DMS114 treated with DMSO at 0.1 percent for 48 hours (cell line): ENCODE results near the gene FANK1.
"Not testable (repeated sequence)": the region's sequence is repeated elsewhere in the genome, so short reads cannot be mapped to it uniquely, and the experiment has no call there.

Source experiments
- DNase-seq: peaks from one replicate; lab custom pipeline; 2025; ENCODE audit not compliant: unreplicated experiment; lab: John Stamatoyannopoulos, UW

Gene FANK1

GRCh38 chr10:126021833-126022500 lies 125.6 kb downstream of the FANK1 start:
- no peak for DNase-seq

GRCh38 chr10:126022841-126023240 lies 126.5 kb downstream of the FANK1 start:
- DNase-seq, result no peak

- no peak for DNase-seq
Observed at GRCh38 chr10:126027692-126028091, 131.3 kb downstream of the FANK1 start.

- no peak for DNase-seq
Observed at GRCh38 chr10:126029999-126030398, 133.6 kb downstream of the FANK1 start.

- no peak for DNase-seq
Observed at GRCh38 chr10:126034586-126034985, 138.2 kb downstream of the FANK1 start.

- DNase-seq, result no peak
Observed at GRCh38 chr10:126036515-126036914, 140.2 kb downstream of the FANK1 start.

GRCh38 chr10:126037946-126038345 lies 141.6 kb downstream of the FANK1 start:
- no peak for DNase-seq

GRCh38 chr10:126041117-126041516 lies 144.8 kb downstream of the FANK1 start:
- DNase-seq, result no peak

GRCh38 chr10:126041804-126042231 lies 145.5 kb downstream of the FANK1 start:
- DNase-seq, result no peak

GRCh38 chr10:126042354-126042753 lies 146.0 kb downstream of the FANK1 start:
- no peak for DNase-seq

GRCh38 chr10:126042906-126043305 lies 146.5 kb downstream of the FANK1 start:
- no peak for DNase-seq

- no peak for DNase-seq
Observed at GRCh38 chr10:126043389-126043788, 147.0 kb downstream of the FANK1 start.

GRCh38 chr10:126045861-126046260 lies 149.5 kb downstream of the FANK1 start:
- no peak for DNase-seq

- DNase-seq, result no peak
Observed at GRCh38 chr10:126046831-126047230, 150.5 kb downstream of the FANK1 start.

- not testable (repeated sequence) for DNase-seq
Observed at GRCh38 chr10:126047749-126048148, 151.4 kb downstream of the FANK1 start.

- no peak for DNase-seq
Observed at GRCh38 chr10:126049759-126050700, 153.7 kb downstream of the FANK1 start.

- no peak for DNase-seq
Observed at GRCh38 chr10:126052171-126052570, 155.8 kb downstream of the FANK1 start.

- no peak for DNase-seq
Observed at GRCh38 chr10:126054191-126054590, 157.8 kb downstream of the FANK1 start.

- no peak for DNase-seq
Observed at GRCh38 chr10:126057494-126057893, 161.1 kb downstream of the FANK1 start.

- DNase-seq, result no peak
Observed at GRCh38 chr10:126058104-126058503, 161.7 kb downstream of the FANK1 start.

GRCh38 chr10:126058507-126058906 lies 162.1 kb downstream of the FANK1 start:
- no peak for DNase-seq
